ENCODE measurements around the gene MB21D2.

Gene MB21D2

GRCh38 chr3:192923731-192924130, 6.1 kb upstream of the MB21D2 start:
- no peak for DNase-seq (ENCODE audit: low spot score)

GRCh38 chr3:192921793-192922192, 4.1 kb upstream of the MB21D2 start:
- no peak for DNase-seq (ENCODE audit: low spot score)

- DNase-seq (ENCODE audit: low spot score): no peak
These were observed 2.8 kb upstream of the MB21D2 start for GRCh38 chr3:192920411-192920810.

- no peak for DNase-seq (ENCODE audit: low spot score)
These were observed 2.2 kb upstream of the MB21D2 start for GRCh38 chr3:192919901-192920300.

- DNase-seq (ENCODE audit: low spot score): no peak
These were observed 576 bp upstream of the MB21D2 start for GRCh38 chr3:192918275-192918588.

GRCh38 chr3:192917028-192917403, 640 bp downstream of the MB21D2 start:
- no peak for DNase-seq (ENCODE audit: low spot score)

GRCh38 chr3:192916371-192917027, 1.2 kb downstream of the MB21D2 start:
- no peak for DNase-seq (ENCODE audit: low spot score)

- no peak for DNase-seq (ENCODE audit: low spot score)
These were observed 1.9 kb downstream of the MB21D2 start for GRCh38 chr3:192915722-192916121.

GRCh38 chr3:192915304-192915703, 2.4 kb downstream of the MB21D2 start:
- peak; percentile 8 for DNase-seq (ENCODE audit: low spot score)

- DNase-seq (ENCODE audit: low spot score): no peak
These were observed 2.8 kb downstream of the MB21D2 start for GRCh38 chr3:192914848-192915247.

- no peak for DNase-seq (ENCODE audit: low spot score)
These were observed 4.1 kb downstream of the MB21D2 start for GRCh38 chr3:192913540-192913939.

GRCh38 chr3:192911293-192911692, 6.4 kb downstream of the MB21D2 start:
- no peak for DNase-seq (ENCODE audit: low spot score)

GRCh38 chr3:192907784-192908183, 9.9 kb downstream of the MB21D2 start:
- no peak for DNase-seq (ENCODE audit: low spot score)

GRCh38 chr3:192906940-192907339, 10.7 kb downstream of the MB21D2 start:
- no peak for DNase-seq (ENCODE audit: low spot score)

GRCh38 chr3:192905980-192906678, 11.5 kb downstream of the MB21D2 start:
- DNase-seq (ENCODE audit: low spot score): no peak

GRCh38 chr3:192904632-192905289, 12.9 kb downstream of the MB21D2 start:
- DNase-seq (ENCODE audit: low spot score): no peak

GRCh38 chr3:192902549-192902948, 15.1 kb downstream of the MB21D2 start:
- DNase-seq (ENCODE audit: low spot score): no peak

- DNase-seq (ENCODE audit: low spot score): no peak
These were observed 16.2 kb downstream of the MB21D2 start for GRCh38 chr3:192901435-192901834.

GRCh38 chr3:192899540-192899982, 18.1 kb downstream of the MB21D2 start:
- no peak for DNase-seq (ENCODE audit: low spot score)

- no peak for DNase-seq (ENCODE audit: low spot score)
These were observed 20.7 kb downstream of the MB21D2 start for GRCh38 chr3:192897005-192897404.

GRCh38 chr3:192896208-192896607, 21.4 kb downstream of the MB21D2 start:
- no peak for DNase-seq (ENCODE audit: low spot score)

GRCh38 chr3:192894676-192895075, 23.0 kb downstream of the MB21D2 start:
- DNase-seq (ENCODE audit: low spot score): no peak

- DNase-seq (ENCODE audit: low spot score): no peak
These were observed 24.5 kb downstream of the MB21D2 start for GRCh38 chr3:192892981-192893700.

Data from NAMALWA (cell line).